T-helper 2 cell treated with Interferon-gamma antibody and Interleukin-4, amounts not matched to agents 5 μg/mL and 100 μg/mL, for 36 hours (primary cell): ENCODE measurements around the gene MAST4.

Source experiments
- DNase-seq: peaks from one replicate; pipeline ENCODE4 v3.0.0; 2021; ENCODE audit warnings: low spot score
- H3K27ac Mint-ChIP-seq: one replicate; pipeline ENCODE4 v1.8.0; 2021; ENCODE audit warnings: mild to moderate bottlenecking, mixed read lengths
- H3K27me3 Mint-ChIP-seq: one replicate; pipeline ENCODE4 v1.8.0; 2021; ENCODE audit warnings: low read depth, mixed read lengths
- H3K36me3 Mint-ChIP-seq: one replicate; pipeline ENCODE4 v1.8.0; 2021; ENCODE audit warnings: low read depth, mixed read lengths
- H3K4me1 Mint-ChIP-seq: one replicate; pipeline ENCODE4 v1.8.0; 2021; ENCODE audit warnings: low read depth, mixed read lengths
- H3K4me3 Mint-ChIP-seq: one replicate; pipeline ENCODE4 v1.8.0; 2022; ENCODE audit warnings: mild to moderate bottlenecking, moderate library complexity, mixed read lengths
- H3K9me3 Mint-ChIP-seq: one replicate; pipeline ENCODE4 v1.8.0; 2021; ENCODE audit warnings: mixed read lengths

MAST4 gene

GRCh38 chr5:67154556-67155206, 558.5 kb downstream of the MAST4 start:
- Mint-ChIP-seq H3K4me1 (peaks cover 27% of the 10 kb centered on the region), H3K4me3 (no peak overlapping the region), H3K27ac (no peak overlapping the region), H3K27me3 (no peaks in the 10 kb centered on the region), H3K9me3 (no peaks in the 10 kb centered on the region), H3K36me3 (peaks cover 16% of the 10 kb centered on the region)
- DNase-seq = no peak

DNA sequence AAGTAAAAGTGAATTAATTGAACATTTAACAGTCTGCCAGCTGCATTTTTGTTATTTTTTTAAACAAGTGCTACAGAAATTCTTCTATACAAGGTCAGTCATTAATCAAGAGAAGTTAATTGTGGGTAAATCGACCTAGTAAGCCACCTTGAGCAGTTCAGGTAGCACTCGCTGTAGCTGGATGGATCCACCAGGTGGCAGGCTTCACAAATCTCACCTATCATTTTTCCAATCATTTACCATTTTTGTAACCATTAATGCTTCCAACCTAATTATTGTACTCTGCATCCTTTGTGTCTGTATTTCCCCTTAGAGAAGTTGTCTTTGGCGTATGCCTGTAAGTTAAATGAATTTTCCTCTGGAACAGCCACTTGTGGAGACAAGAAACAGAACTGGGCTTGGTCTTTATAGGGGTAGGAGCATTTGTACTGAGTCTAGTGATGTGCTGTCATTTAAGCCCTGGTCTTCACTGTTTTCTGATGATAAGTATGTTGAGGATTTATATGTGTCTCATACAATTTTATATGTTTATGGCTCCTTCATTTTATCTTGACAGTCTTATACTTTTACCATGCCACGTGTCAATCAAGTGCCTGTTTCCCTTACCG, 560.9 kb downstream of the MAST4 start:
- Mint-ChIP-seq H3K4me3 (no peak overlapping the region), H3K27me3 (no peaks in the 10 kb centered on the region), H3K27ac (peak overlapping the region; percentile 13), H3K9me3 (no peaks in the 10 kb centered on the region), H3K36me3 (peaks cover 27% of the 10 kb centered on the region), H3K4me1 (peaks cover 47% of the 10 kb centered on the region)
- DNase-seq = no peak

GRCh38 chr5:67160272-67160671, 564.1 kb downstream of the MAST4 start:
- H3K27me3 Mint-ChIP-seq = no peaks in the 10 kb centered on the region
- peak overlapping the region; percentile 89 for H3K27ac Mint-ChIP-seq
- peaks cover 55% of the 10 kb centered on the region for H3K4me1 Mint-ChIP-seq
- H3K4me3 Mint-ChIP-seq = peak overlapping the region; percentile 95
- H3K36me3 Mint-ChIP-seq = peaks cover 50% of the 10 kb centered on the region
- no peaks in the 10 kb centered on the region for H3K9me3 Mint-ChIP-seq
- DNase-seq = no peak

DNA sequence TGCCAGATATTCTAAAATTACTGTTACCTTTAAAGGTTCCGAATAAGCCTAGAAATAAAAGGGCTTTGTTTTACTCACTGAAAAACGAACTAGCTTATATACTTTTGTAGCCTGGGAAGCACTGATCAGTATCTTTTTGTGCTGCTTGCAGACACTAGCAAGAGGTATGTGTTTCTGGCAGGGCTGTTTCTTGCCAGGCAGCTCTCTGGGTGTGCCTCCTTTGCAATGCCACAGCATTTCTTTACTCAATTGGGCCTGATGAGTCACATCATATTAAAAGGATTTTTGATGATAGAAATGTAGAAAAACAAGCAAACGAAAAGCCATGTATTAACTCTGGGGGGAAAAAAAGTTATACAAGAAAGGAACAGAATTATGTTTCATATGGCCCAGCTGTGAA, 564.8 kb downstream of the MAST4 start:
- peak overlapping the region; percentile 95 for H3K4me3 Mint-ChIP-seq
- no peak for DNase-seq
- H3K9me3 Mint-ChIP-seq = no peaks in the 10 kb centered on the region
- no peaks in the 10 kb centered on the region for H3K27me3 Mint-ChIP-seq
- H3K36me3 Mint-ChIP-seq = peaks cover 57% of the 10 kb centered on the region
- peaks cover 62% of the 10 kb centered on the region for H3K4me1 Mint-ChIP-seq
- peak overlapping the region; percentile 89 for H3K27ac Mint-ChIP-seq

- no peaks in the 10 kb centered on the region for H3K27me3 Mint-ChIP-seq
- DNase-seq = no peak
- peaks cover 61% of the 10 kb centered on the region for H3K4me1 Mint-ChIP-seq
- H3K36me3 Mint-ChIP-seq = peaks cover 59% of the 10 kb centered on the region
- peak overlapping the region; percentile 89 for H3K27ac Mint-ChIP-seq
- peak overlapping the region; percentile 95 for H3K4me3 Mint-ChIP-seq
- no peaks in the 10 kb centered on the region for H3K9me3 Mint-ChIP-seq
These were observed 565.6 kb downstream of the MAST4 start for GRCh38 chr5:67161767-67162166.

GRCh38 chr5:67163231-67163756, 567.1 kb downstream of the MAST4 start:
- H3K27me3 Mint-ChIP-seq = no peaks in the 10 kb centered on the region
- peak overlapping the region; percentile 89 for H3K27ac Mint-ChIP-seq
- no peaks in the 10 kb centered on the region for H3K9me3 Mint-ChIP-seq
- peaks cover 69% of the 10 kb centered on the region for H3K36me3 Mint-ChIP-seq
- peak overlapping the region; percentile 95 for H3K4me3 Mint-ChIP-seq
- no peak for DNase-seq
- H3K4me1 Mint-ChIP-seq = peaks cover 65% of the 10 kb centered on the region

GRCh38 chr5:67163863-67164595, 567.8 kb downstream of the MAST4 start:
- H3K4me3 Mint-ChIP-seq = peak overlapping the region; percentile 95
- H3K27ac Mint-ChIP-seq = peak overlapping the region; percentile 98
- no peak for DNase-seq
- H3K36me3 Mint-ChIP-seq = peaks cover 73% of the 10 kb centered on the region
- H3K9me3 Mint-ChIP-seq = no peaks in the 10 kb centered on the region
- peaks cover 71% of the 10 kb centered on the region for H3K4me1 Mint-ChIP-seq
- H3K27me3 Mint-ChIP-seq = no peaks in the 10 kb centered on the region

DNA sequence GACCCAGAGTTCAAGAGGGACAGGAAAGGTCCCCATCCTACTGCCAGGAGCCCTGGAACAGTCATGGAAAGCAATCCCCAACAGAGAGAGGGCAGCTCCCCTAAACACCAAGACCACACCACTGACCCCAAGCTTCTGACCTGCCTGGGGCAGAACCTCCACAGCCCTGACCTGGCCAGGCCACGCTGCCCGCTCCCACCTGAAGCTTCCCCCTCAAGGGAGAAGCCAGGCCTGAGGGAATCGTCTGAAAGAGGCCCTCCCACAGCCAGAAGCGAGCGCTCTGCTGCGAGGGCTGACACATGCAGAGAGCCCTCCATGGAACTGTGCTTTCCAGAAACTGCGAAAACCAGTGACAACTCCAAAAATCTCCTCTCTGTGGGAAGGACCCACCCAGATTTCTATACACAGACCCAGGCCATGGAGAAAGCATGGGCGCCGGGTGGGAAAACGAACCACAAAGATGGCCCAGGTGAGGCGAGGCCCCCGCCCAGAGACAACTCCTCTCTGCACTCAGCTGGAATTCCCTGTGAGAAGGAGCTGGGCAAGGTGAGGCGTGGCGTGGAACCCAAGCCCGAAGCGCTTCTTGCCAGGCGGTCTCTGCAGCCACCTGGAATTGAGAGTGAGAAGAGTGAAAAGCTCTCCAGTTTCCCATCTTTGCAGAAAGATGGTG, 568.8 kb downstream of the MAST4 start:
- peaks cover 68% of the 10 kb centered on the region for H3K4me1 Mint-ChIP-seq
- H3K27ac Mint-ChIP-seq = peak overlapping the region; percentile 98
- no peaks in the 10 kb centered on the region for H3K9me3 Mint-ChIP-seq
- H3K36me3 Mint-ChIP-seq = peaks cover 74% of the 10 kb centered on the region
- H3K27me3 Mint-ChIP-seq = no peaks in the 10 kb centered on the region
- H3K4me3 Mint-ChIP-seq = peak overlapping the region; percentile 95
- DNase-seq = no peak

- Mint-ChIP-seq H3K27ac (peak overlapping the region; percentile 98), H3K9me3 (no peaks in the 10 kb centered on the region), H3K4me1 (peaks cover 62% of the 10 kb centered on the region), H3K4me3 (peak overlapping the region; percentile 95), H3K36me3 (peaks cover 71% of the 10 kb centered on the region), H3K27me3 (no peaks in the 10 kb centered on the region)
- DNase-seq = peak; percentile 80
These were observed 569.6 kb downstream of the MAST4 start for GRCh38 chr5:67165526-67166459.

GRCh38 chr5:67166460-67167285, 570.5 kb downstream of the MAST4 start:
- H3K27ac Mint-ChIP-seq = peak overlapping the region; percentile 98
- peak overlapping the region; percentile 95 for H3K4me3 Mint-ChIP-seq
- DNase-seq = peak; percentile 83
- peaks cover 63% of the 10 kb centered on the region for H3K36me3 Mint-ChIP-seq
- H3K27me3 Mint-ChIP-seq = no peaks in the 10 kb centered on the region
- H3K4me1 Mint-ChIP-seq = peaks cover 53% of the 10 kb centered on the region
- no peaks in the 10 kb centered on the region for H3K9me3 Mint-ChIP-seq

DNA sequence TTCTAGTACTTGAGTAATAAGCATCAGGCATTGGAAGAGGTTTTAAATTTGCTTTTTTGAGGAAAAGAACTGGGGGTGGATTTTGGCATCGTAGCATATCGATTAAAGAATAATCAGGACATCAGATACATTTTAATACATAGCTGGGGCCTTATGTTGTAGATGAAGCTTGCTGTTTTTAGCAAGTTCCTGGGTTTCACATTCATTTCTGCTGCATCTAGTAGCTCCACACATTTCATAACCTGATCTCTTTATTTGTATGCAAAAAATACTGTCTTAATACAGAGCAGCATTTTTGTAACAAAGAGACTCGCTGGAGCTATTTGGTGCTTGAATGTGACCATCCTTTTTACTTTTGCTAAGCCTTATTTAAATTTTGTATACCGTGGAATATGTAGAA, 571.9 kb downstream of the MAST4 start:
- Mint-ChIP-seq H3K36me3 (peaks cover 49% of the 10 kb centered on the region), H3K27ac (peak overlapping the region; percentile 98), H3K9me3 (no peaks in the 10 kb centered on the region), H3K27me3 (no peaks in the 10 kb centered on the region), H3K4me1 (peaks cover 40% of the 10 kb centered on the region), H3K4me3 (peak overlapping the region; percentile 95)
- no peak for DNase-seq

DNA sequence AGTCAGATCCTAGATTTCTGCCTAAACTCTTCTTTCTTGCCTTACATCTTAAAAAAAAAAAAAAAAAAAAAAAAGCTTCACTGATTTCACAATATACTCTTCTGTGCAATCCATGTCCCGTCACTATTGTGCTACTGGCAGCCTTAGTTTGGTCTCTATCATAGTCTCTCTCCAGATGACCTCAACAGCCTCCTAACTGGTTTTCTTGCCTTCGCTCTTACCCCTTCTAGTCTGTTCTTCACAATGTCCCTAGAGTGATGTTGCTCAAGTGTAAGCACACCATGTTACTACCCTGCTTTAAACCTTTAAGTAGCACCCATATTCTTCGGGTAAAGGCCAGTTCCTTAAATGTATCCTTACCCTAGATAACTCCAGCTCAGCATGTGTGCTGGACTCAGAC, 574.6 kb downstream of the MAST4 start:
- DNase-seq = no peak
- Mint-ChIP-seq H3K27me3 (no peaks in the 10 kb centered on the region), H3K9me3 (peaks cover 10% of the 10 kb centered on the region), H3K4me1 (peaks cover 32% of the 10 kb centered on the region), H3K27ac (no peak overlapping the region), H3K36me3 (peaks cover 30% of the 10 kb centered on the region), H3K4me3 (no peak overlapping the region)
